HTERT RPE-1 (cell line): ENCODE data around the gene ZFPM1.
"Not testable (repeated sequence)": the region's sequence is repeated elsewhere in the genome, so short reads cannot be mapped to it uniquely, and the experiment has no call there.

ENCODE experiments used
- in situ Hi-C: fragments of 300-500 bp; cut with MboI; formaldehyde crosslinking; loops from 4 replicates; pipeline ENCODE4 v1.14.3; 2020; ENCODE audit warnings: low sequenced_read_pairs

ZFPM1 gene

DNA sequence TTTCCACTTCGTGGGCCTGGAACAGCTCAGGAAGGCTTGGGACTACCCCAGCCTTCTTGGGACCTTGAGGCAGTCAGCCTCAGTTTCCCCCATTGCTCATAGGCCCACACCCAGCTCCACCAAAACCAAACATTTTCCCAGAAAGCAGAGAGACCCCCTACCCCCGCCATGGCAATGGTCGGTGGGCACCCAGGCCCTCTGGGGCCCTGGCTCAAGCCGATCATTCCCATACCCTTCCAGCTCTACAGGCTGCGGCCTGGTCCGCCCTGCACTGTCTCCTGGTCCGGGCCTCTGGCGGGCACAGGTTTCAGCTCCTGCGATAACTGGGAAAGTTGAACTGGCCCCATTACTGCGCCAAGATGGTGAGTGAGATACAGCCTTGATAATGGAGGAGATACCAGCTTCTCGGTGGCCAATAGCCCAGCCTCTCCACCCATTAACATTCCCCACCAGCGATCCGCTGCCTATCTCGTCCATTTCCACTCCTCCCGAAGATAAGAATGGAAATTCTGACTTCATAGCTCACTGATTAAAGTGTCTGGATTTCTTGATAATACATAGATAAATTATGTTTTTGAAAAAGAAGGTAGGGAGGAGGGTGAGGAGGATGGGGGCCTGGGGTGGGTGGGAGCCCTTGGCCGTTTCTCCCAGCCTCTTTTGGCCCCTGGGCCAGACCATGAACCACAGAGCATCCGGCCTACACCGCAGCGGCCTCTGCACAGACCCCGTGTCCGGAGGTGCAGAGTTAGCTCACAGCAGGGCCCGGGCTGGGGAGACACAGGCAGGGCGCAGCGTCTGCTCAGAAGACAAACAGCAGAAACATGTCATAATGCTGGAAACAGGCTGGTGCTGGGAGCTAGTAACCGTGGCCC, 11.6 kb downstream of the ZFPM1 start:
- in situ Hi-C loops, result no loop called here

GRCh38 chr16:88465387-88465983, 12.4 kb downstream of the ZFPM1 start:
- in situ Hi-C loops, result no loop called here

DNA sequence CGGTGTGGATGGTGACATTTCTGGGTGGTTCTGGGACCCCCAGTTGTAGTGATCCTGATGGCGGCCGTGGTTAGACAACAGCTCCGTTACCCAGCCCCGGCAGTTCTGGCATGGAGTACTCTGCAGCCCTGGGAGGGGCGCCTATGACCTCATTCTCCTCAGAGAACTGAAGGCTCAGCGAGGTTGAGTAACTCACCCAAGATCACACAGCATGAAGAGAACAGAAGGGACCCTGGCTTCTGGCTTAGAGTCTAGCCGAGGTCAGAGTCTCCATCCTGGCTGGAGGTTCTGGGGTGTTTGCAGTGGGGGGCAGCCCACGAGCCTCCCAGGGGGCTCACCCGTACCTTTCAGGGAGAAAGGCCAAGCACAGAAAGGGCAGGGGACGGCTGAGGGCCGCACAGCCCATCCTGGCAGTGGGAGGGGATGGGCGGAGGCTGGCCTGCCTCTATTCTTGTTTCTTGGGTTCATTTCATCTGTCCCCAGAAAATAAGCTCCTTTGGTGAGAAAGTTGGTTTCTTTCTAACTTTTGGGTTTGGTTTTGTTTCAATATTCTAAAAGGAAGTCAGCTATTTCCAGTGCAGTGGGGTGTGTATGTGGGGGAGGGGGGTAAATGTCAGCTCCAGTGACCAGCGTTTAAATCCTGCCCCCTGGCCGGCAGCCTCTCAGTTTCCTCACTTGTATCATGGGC, 13.2 kb downstream of the ZFPM1 start:
- in situ Hi-C loops, result no loop called here

DNA sequence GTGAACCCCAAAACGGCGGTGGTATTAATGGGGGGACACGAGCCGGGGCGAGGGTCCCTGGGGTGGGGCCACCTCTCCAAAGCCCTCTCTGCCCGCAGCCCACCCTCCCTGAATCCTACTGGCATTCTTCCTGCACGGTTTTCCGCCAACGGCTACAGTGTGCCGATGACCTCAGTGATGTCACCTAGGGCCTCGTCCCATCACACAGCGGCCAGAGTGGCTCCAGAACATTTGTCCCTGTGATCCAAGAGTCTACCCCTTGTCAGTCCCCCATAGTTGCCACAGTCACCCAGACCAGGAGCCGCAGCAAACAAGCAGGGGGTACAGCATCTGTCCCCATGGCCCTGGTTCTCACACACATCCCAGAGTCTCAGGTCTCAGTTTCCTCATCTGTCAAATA, 13.9 kb downstream of the ZFPM1 start:
- in situ Hi-C loops, result no loop called here

DNA sequence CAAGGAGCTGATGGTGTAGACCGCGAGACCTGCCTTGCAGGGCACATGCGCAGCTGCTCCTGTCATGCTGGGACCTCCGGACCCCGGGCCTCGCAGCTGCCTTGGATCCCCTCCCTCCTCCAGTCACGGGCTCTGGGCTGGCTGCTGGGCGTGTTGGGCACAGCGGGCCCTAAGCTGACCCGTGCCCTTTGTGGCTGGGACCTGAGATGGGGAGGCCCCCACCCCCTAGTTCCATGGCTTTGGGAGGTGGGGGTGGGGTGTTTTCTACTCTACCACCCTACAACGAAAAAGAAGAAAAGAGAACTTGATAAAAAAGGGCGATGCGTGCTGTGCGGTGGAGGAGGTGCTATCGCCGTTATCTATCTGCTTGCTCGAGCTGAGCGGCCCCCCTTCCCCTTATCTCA, 14.5 kb downstream of the ZFPM1 start:
- in situ Hi-C loops, result no loop called here

GRCh38 chr16:88468275-88469129, 15.4 kb downstream of the ZFPM1 start:
- in situ Hi-C loops, result no loop called here

DNA sequence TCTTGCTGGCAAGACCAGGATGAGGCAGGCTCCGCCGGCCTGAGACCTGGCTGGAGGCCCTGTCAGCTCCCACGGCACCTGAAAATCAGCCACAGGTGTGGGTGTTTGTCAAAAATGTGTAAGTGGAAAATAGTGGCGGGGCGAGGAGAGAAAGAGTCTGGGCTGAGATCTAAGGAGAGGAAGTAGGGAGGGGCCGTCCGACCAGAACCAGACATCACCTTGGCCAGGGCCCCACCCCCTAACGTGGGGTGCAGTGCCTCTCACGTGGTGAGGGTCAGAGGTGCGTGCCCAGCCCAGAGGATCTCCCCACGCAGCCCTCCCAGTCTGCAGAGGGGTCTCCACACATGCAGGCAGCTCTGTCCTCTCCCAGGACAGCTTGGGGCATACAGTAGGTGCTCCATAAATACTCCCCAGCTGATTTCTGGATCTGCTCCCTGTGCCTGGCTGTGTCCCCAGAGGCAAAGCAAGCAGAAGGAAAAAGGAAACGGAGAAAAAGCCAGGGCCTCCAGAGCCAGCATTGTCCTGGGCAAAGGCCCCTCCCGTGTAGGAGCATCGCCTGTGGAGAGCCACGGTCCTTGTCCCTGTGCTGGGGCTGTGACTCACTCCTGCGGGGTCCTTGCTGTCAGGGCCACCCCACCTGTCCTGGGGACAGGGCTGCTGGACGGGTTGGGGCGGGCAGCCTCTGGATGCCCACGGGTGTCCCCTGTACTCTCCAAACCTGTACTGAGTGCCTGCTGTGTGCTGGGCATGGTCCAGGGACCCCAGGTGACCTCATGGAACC, 16.7 kb downstream of the ZFPM1 start:
- in situ Hi-C loops, result no loop called here

DNA sequence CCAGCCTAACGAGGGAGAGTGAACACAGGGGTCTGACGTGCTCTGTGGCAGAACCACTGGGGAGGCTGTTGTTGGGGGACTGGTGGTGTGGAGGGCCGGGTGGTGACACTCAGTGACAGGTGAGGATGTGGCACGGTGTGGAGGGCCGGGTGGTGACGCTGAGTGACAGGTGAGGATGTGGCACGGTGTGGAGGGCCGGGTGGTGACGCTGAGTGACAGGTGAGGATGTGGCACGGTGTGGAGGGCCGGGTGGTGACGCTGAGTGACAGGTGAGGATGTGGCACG, 17.3 kb downstream of the ZFPM1 start:
- in situ Hi-C loops, result not testable (repeated sequence)

GRCh38 chr16:88470696-88471095, 17.6 kb downstream of the ZFPM1 start:
- in situ Hi-C loops, result not testable (repeated sequence)

GRCh38 chr16:88471115-88471514, 18.0 kb downstream of the ZFPM1 start:
- in situ Hi-C loops, result no loop called here

GRCh38 chr16:88471575-88471974, 18.5 kb downstream of the ZFPM1 start:
- in situ Hi-C loops, result no loop called here

- in situ Hi-C loops, result no loop called here
Measured at GRCh38 chr16:88472069-88472468, 19.0 kb downstream of the ZFPM1 start.

- in situ Hi-C loops, result no loop called here
Measured at GRCh38 chr16:88472637-88473205, 19.6 kb downstream of the ZFPM1 start.

DNA sequence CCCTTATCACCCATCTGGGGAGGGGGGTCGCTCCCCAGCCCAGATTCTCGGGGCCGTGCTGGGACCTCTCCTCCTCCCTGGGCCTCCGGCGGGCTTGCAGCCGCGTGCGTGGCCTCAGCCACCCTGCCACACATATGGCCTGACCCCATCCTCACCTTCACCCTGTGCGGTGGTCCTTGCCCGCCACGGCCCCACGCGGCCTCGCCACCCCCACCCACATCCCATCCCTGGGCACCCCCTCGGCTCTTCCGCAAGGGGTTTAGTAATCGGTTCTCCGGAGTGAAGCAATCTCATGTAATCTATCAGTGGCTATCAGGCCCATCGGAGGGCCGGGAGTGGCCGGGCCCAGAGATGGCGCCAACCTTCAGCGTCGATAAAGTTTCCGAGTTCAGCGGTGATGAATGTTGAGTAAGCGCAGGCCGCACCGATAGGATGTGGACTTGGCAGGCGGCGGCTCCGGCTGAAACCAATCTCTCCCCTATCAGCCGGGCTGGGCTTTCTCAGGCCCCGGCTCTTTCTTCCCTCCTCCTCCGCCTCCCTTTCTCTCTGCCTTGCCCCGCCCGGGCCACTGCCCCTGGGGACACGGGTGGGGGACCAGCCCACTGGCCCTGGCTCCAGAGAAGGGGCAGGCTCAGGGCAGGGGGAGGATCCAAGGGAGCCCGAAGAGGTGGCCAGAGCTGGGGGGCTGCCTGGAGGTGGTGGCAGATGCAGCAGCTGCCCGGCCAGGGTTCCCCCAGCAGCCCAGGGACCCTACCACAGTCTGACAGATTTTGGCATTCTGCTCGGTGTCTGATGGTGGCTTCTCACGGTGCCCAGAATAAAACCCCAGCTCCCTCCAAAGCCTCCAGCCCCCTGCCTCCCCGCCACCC, 20.8 kb downstream of the ZFPM1 start:
- in situ Hi-C loops, result no loop called here

DNA sequence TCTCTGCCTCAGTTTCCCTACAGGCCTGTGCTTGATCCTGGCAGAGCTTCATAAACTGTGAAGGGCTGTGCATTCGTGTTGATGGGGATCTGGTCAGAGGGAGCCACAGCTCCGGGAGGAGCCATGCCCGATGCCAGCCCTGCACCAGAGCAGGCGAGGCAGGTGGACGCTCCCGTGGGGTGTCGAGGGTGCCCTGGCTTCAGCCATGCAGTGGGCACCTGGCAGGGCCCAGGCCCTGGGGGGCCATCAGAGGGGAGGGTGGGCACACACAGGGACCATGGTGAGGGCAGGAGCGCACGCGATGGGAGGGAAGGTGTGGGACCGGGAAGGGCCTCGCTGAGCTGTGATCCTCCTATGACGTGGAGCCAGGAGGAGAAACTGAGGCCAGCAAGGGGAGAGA, 22.0 kb downstream of the ZFPM1 start:
- in situ Hi-C loops, result no loop called here

DNA sequence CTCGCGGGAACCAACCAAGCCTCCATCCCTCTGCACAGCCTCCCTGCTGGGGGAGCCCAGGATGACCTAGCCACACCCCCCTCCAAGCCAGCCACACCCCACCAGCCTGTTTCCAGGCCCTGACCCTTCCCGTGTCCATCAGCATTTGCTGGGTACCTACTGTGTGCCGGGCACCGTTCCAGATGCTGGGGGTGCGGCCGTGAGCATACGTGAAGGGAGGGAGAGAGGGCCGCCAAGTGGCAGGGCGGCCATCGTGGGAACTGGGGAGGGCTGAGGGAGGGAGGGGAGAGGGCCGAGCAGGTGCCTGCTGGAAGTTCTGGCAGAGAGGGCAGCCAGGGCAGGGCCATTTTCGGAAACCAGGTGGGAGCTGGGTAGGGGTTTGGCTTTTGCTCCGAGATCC, 23.1 kb downstream of the ZFPM1 start:
- in situ Hi-C loops, result no loop called here

DNA sequence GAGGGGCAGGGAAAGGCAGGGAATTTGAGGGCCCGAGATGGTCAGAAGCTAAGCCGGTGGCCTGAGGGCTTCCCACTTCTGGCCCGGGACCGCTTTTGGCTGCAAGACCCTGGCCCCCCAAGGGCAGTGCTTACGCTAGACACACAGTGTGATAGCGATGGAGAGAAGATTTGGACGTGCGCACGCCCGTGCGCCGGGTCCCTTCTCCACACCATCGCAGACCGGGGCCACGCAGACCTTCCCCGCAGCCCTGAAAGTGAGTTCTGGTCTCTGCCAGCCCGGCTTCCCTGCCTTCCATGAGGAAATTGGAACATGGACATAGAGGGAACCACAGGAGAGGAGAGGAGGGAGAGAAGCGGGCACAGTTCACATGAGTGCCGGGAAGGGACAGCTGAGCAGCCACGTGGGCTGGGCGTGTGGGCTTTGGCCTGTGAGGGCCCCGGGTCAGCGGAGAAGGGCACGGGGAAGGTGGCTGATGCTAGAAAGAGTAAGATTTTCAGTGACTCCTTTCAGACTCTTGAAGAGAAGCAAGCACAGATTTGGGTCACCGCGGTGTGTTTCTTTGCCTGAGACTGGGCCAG, 23.8 kb downstream of the ZFPM1 start:
- in situ Hi-C loops, result no loop called here

GRCh38 chr16:88477631-88478519, 24.8 kb downstream of the ZFPM1 start:
- in situ Hi-C loops, result no loop called here
